Naive B cell (primary cell): Measurements from ENCODE around the gene SYNDIG1. TPM values are rescaled to one million over a fixed set of nuclear protein-coding genes. Genes with fewer than 3 reads are reported as not detected.
A peak's percentile ranks its signal among the peaks of the same experiment; 100 is the strongest.

Source experiments
- ATAC-seq, 2 donors: fragments of 150-1000 bp; cut with Tn5 transposase; 2 replicates each; pipeline ENCODE4 v1.10.0; 2021; ENCODE audit warnings: low read depth in 2 of 2, mild to moderate bottlenecking in 2 of 2, moderate library complexity in 2 of 2
- DNase-seq: peaks from one replicate; pipeline ENCODE4 v3.0.0; 2022
- H3K27ac Mint-ChIP-seq, 6 donors: one replicate each; pipeline ENCODE4 v1.8.0; 2020 to 2022; ENCODE audit warnings: mild to moderate bottlenecking in 6 of 6, mixed read lengths in 6 of 6, moderate library complexity in 5 of 6, inconsistent platforms in 2 of 6
- H3K27me3 Mint-ChIP-seq, 3 donors: one replicate each; pipeline ENCODE4 v1.8.0; 2021 to 2022; ENCODE audit warnings: mixed read lengths in 3 of 3, mild to moderate bottlenecking in 1 of 3
- H3K36me3 Mint-ChIP-seq, 2 donors: one replicate each; pipeline ENCODE4 v1.8.0; 2020 to 2022; ENCODE audit warnings: mixed read lengths in 2 of 2, inconsistent platforms in 1 of 2, mild to moderate bottlenecking in 1 of 2
- H3K4me1 Mint-ChIP-seq, 3 donors: one replicate each; pipeline ENCODE4 v1.8.0; 2020 to 2022; ENCODE audit warnings: mixed read lengths in 3 of 3, inconsistent platforms in 1 of 3, mild to moderate bottlenecking in 1 of 3, moderate library complexity in 1 of 3
- H3K4me3 Mint-ChIP-seq, 8 donors: one replicate each; pipeline ENCODE4 v1.8.0; 2020 to 2022; ENCODE audit warnings: mild to moderate bottlenecking in 8 of 8, mixed read lengths in 8 of 8, moderate library complexity in 8 of 8, inconsistent platforms in 2 of 8
- H3K9me3 Mint-ChIP-seq, 7 donors: one replicate each; pipeline ENCODE4 v1.8.0; 2020 to 2022; ENCODE audit warnings: mixed read lengths in 7 of 7, mild to moderate bottlenecking in 5 of 7, inconsistent platforms in 2 of 7, moderate library complexity in 1 of 7
- polyA plus RNA-seq, 6 donors: library from polyadenylated mRNA; unstranded; fragments of 300-500 nt; fragmentation: Illumina TruSeq; gene quantifications; one replicate each; pipeline ENCODE4 v1.2.3, GENCODE V29; 2021; ENCODE audit warnings: low read depth in 6 of 6

The SYNDIG1 gene
- polyA plus RNA-seq, 6 donors from 2014 or later: not detected

DNA sequence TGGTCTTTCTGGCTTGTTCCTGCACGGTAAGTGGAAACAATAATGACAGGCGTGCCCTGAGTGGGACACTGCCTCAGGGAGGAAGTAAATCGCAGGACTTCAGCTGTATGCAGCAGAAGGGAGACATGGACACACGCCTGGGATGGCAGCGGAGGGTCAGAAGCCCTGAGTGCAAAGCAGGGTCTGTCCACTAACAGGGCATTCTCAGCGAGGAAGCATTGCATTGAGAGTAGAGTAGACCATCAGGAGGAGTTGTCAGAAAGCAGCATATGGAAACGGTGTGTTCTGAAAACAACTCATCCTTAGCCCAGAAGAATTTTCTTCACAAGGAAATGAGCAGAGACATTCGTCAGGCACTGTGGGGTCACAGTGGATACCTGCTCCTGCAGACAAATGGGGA lies 134.0 kb downstream of the SYNDIG1 start:
- DNase-seq: no peak

DNA sequence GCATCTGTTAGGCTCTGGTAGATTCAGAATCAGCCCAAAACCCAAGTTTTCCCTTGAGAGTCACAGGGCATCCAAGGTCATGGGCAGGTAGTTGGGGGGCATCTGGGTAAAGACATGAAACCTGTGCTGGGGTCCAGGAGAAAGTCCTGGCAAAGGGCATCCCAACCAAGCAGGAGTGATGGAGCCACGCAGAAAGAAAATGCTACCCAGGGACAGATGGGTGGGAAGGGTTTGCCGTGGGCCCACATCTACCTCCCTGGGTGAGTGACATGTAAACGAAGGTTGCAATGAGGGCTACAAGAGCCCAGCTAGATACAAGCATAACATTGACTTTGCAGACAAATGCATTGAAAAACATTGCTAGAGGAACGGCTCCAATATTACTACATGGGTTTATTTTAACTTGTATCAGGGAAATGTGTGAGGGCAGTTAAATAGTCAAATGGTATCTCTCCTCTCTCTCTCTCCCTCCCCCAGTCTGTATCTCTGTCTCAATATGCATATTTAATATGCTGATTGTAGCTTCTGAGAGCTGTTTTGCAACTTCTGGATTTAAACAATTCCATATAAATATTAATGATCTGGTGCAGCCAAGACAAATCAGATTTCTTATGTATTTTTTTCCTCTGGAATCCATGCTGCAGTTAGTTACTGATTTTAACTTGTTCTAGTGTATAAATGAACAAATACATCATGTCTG lies 135.7 kb downstream of the SYNDIG1 start:
- Mint-ChIP-seq H3K9me3 (peaks cover 6 to 25% (median 11%) of the 10 kb centered on the region in 7 donors), H3K27me3 (peaks cover 0 to 9% (median 5%) of the 10 kb centered on the region in 3 donors), H3K4me3 (no peak overlapping the region), H3K4me1 (no peaks in the 10 kb centered on the region), H3K36me3 (peaks cover 0 to 4% of the 10 kb centered on the region in 2 donors), H3K27ac (no peak overlapping the region)
- DNase-seq: no peak
- ATAC-seq: no peak

More for the DNA sequence above, 134.0 kb downstream of the SYNDIG1 start:
- H3K4me1 Mint-ChIP-seq: no peaks in the 10 kb centered on the region
- peaks cover 10 to 40% (median 21%) of the 10 kb centered on the region in 7 donors for H3K9me3 Mint-ChIP-seq
- H3K27me3 Mint-ChIP-seq: peaks cover 0 to 9% (median 5%) of the 10 kb centered on the region in 3 donors
- no peak overlapping the region for H3K4me3 Mint-ChIP-seq
- no peak overlapping the region for H3K27ac Mint-ChIP-seq
- H3K36me3 Mint-ChIP-seq: peaks cover 0 to 4% of the 10 kb centered on the region in 2 donors
- ATAC-seq: no peak

GRCh38 chr20:24605937-24606455 lies 136.6 kb downstream of the SYNDIG1 start:
- ATAC-seq (no peak), DNase-seq (no peak)
- peaks cover 3 to 16% (median 7%) of the 10 kb centered on the region in 7 donors for H3K9me3 Mint-ChIP-seq

DNA sequence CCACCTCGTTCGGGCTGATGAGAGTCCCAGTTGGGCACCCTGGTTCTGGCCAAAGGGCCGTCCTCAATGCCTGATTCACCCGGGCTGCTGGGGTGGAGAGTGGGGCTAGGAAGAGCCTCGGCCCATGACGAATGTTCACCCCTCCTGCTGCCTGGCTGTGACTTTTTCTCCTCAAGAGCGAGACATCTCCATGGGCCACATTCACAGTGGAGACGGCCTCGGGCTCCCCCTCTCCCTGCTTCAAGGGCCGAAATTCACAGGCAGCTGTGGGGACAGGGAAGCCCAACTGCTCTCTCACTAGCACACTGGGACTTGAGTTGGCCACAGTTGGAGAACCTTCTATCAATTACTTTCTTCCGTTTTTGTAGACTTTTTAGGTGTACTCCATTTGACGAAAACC lies 138.0 kb downstream of the SYNDIG1 start:
- no peak for DNase-seq
- H3K27me3 Mint-ChIP-seq: peaks cover 4 to 16% (median 9%) of the 10 kb centered on the region in 3 donors
- peaks cover 0 to 4% (median 1%) of the 10 kb centered on the region in 7 donors for H3K9me3 Mint-ChIP-seq
- ATAC-seq: no peak
- H3K4me3 Mint-ChIP-seq: no peak overlapping the region
- H3K27ac Mint-ChIP-seq: no peak overlapping the region
- H3K4me1 Mint-ChIP-seq: no peaks in the 10 kb centered on the region
- no peaks in the 10 kb centered on the region for H3K36me3 Mint-ChIP-seq

More at GRCh38 chr20:24605937-24606455, 136.6 kb downstream of the SYNDIG1 start:
- Mint-ChIP-seq H3K36me3 (peaks cover 0 to 3% of the 10 kb centered on the region in 2 donors), H3K27ac (no peak overlapping the region), H3K27me3 (peaks cover 0 to 9% (median 7%) of the 10 kb centered on the region in 3 donors), H3K4me3 (no peak overlapping the region), H3K4me1 (no peaks in the 10 kb centered on the region)

GRCh38 chr20:24608926-24609667 lies 139.7 kb downstream of the SYNDIG1 start:
- Mint-ChIP-seq H3K4me1 (no peaks in the 10 kb centered on the region), H3K9me3 (peaks cover 0 to 1% (median 0%) of the 10 kb centered on the region in 7 donors), H3K27me3 (peaks cover 4 to 22% (median 10%) of the 10 kb centered on the region in 3 donors), H3K36me3 (no peaks in the 10 kb centered on the region), H3K4me3 (no peak overlapping the region), H3K27ac (peak overlapping the region in 1 of 6 donors; percentile 12)
- ATAC-seq (peak in 1 of 2 donors; percentile 41), DNase-seq (no peak)

GRCh38 chr20:24609757-24610156 lies 140.3 kb downstream of the SYNDIG1 start:
- no peak for ATAC-seq
- H3K4me3 Mint-ChIP-seq: no peak overlapping the region
- H3K27ac Mint-ChIP-seq: no peak overlapping the region
- DNase-seq: no peak
- no peaks in the 10 kb centered on the region for H3K4me1 Mint-ChIP-seq
- peaks cover 4 to 22% (median 10%) of the 10 kb centered on the region in 3 donors for H3K27me3 Mint-ChIP-seq
- H3K9me3 Mint-ChIP-seq: peaks cover 0 to 1% (median 0%) of the 10 kb centered on the region in 7 donors
- H3K36me3 Mint-ChIP-seq: no peaks in the 10 kb centered on the region

GRCh38 chr20:24610341-24611115 lies 141.1 kb downstream of the SYNDIG1 start:
- no peak for ATAC-seq
- Mint-ChIP-seq H3K27me3 (peaks cover 4 to 22% (median 10%) of the 10 kb centered on the region in 3 donors), H3K4me1 (no peaks in the 10 kb centered on the region), H3K36me3 (no peaks in the 10 kb centered on the region), H3K9me3 (peaks cover 0 to 1% (median 0%) of the 10 kb centered on the region in 7 donors), H3K27ac (no peak overlapping the region), H3K4me3 (no peak overlapping the region)
- DNase-seq: no peak

- H3K36me3 Mint-ChIP-seq: no peaks in the 10 kb centered on the region
- peaks cover 4 to 22% (median 10%) of the 10 kb centered on the region in 3 donors for H3K27me3 Mint-ChIP-seq
- H3K4me3 Mint-ChIP-seq: no peak overlapping the region
- no peaks in the 10 kb centered on the region for H3K4me1 Mint-ChIP-seq
- no peak for DNase-seq
- no peak for ATAC-seq
- peaks cover 0 to 1% (median 0%) of the 10 kb centered on the region in 7 donors for H3K9me3 Mint-ChIP-seq
- no peak overlapping the region for H3K27ac Mint-ChIP-seq
Observed at GRCh38 chr20:24611360-24612140, 142.1 kb downstream of the SYNDIG1 start.

- Mint-ChIP-seq H3K4me3 (no peak overlapping the region), H3K27me3 (peaks cover 4 to 27% (median 18%) of the 10 kb centered on the region in 3 donors), H3K4me1 (no peaks in the 10 kb centered on the region), H3K36me3 (no peaks in the 10 kb centered on the region), H3K27ac (no peak overlapping the region), H3K9me3 (peaks cover 0 to 1% (median 0%) of the 10 kb centered on the region in 7 donors)
- no peak for ATAC-seq
- DNase-seq: no peak
Observed at GRCh38 chr20:24612799-24613775, 143.7 kb downstream of the SYNDIG1 start.

DNA sequence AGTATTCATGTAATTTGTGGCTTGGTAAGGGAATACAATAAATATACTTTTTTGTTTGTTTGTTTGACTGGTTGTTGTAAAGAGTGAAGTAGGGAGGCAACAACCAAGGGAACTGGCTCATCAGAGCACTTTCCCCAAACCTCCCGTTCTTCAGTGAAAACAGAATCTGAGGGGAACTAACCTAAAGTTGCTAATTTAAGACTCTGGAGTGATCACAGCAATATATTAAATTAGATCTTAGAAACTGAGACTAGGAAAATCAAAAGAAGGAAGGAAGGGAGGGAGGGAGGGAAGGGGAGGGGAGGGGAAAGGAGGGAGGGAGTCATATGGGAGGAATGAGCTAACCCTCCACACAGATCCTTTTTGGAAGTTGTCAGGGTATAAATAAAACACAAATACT lies 144.9 kb downstream of the SYNDIG1 start:
- ATAC-seq (no peak), DNase-seq (no peak)
- H3K27ac Mint-ChIP-seq: no peak overlapping the region
- H3K36me3 Mint-ChIP-seq: no peaks in the 10 kb centered on the region
- H3K9me3 Mint-ChIP-seq: peaks cover 0 to 1% (median 0%) of the 10 kb centered on the region in 7 donors
- H3K4me1 Mint-ChIP-seq: peaks cover 0 to 2% (median 0%) of the 10 kb centered on the region in 3 donors
- peaks cover 4 to 27% (median 18%) of the 10 kb centered on the region in 3 donors for H3K27me3 Mint-ChIP-seq
- no peak overlapping the region for H3K4me3 Mint-ChIP-seq

DNA sequence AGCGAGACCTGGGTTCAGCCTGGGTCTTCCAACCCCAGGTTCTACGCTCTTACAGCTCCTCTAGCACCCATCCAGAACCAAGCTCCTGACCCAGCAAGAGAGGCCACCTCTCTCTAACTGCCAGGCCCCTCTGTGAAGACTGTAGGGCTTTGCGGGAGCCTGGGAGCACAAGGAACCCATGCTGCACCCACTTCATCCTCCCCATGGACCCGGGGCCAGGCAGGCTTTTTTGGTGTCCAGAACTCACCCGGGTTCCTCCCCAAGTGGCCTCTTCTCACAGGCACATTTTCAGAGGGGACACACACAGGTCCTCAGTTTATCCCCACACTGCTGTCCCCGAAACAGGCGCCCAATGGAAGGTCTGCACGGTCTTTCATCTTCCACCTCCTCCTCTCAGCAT lies 145.9 kb downstream of the SYNDIG1 start:
- Mint-ChIP-seq H3K4me3 (no peak overlapping the region), H3K27me3 (peaks cover 4 to 27% (median 18%) of the 10 kb centered on the region in 3 donors), H3K9me3 (peaks cover 0 to 1% (median 0%) of the 10 kb centered on the region in 7 donors), H3K4me1 (peaks cover 0 to 2% (median 0%) of the 10 kb centered on the region in 3 donors), H3K27ac (no peak overlapping the region), H3K36me3 (no peaks in the 10 kb centered on the region)
- no peak for ATAC-seq
- DNase-seq: no peak
